GM10248 (cell line): ENCODE results near the gene ST3GAL3.

Experiments used
- CTCF ChIA-PET: fragments of 300-600 bp; sonication (Branson Sonifier 250); formaldehyde crosslinking; extraction: SDS; loops from one replicate; lab custom pipeline; 2021; ENCODE audit warnings: antibody characterized with exemption; lab: Yijun Ruan, JAX
- POLR2A ChIA-PET: fragments of 350-650 bp; sonication (Branson Sonifier 250); formaldehyde crosslinking; extraction: SDS; loops from one replicate; lab custom pipeline; 2020; ENCODE audit warnings: antibody characterized with exemption; lab: Yijun Ruan, JAX
- DNase-seq: peaks from one replicate; pipeline ENCODE4 v3.0.0; 2012; ENCODE audit errors: extremely low spot score
- CTCF ChIP-seq: IDR thresholded peaks from 2 replicates; pipeline ENCODE4 v1.5.1; 2012; ENCODE audit warnings: mild to moderate bottlenecking, low read depth; ENCODE audit errors: extremely low read depth, missing control alignments, control extremely low read depth

ST3GAL3 gene

GRCh38 chr1:43910343-43910742, 203.0 kb downstream of the ST3GAL3 start:
- CTCF ChIA-PET: interaction anchor here (1.2 to 3.2 kb wide), 2 partner anchors 24 to 147 kb away, joined by 9 to 15 read pairs; no protein-coding TSS in a partner anchor

GRCh38 chr1:43912607-43913006, 205.3 kb downstream of the ST3GAL3 start:
- CTCF ChIA-PET: interaction anchor here (1.0 to 3.2 kb wide), 4 partner anchors 9 to 149 kb away, joined by 3 to 16 read pairs (median 6); no protein-coding TSS in a partner anchor
- TF ChIP-seq CTCF: no peak
- no peak for DNase-seq
- POLR2A ChIA-PET: no interaction called here

More at GRCh38 chr1:43910343-43910742, 203.0 kb downstream of the ST3GAL3 start:
- peak; percentile 11 for TF ChIP-seq CTCF
- POLR2A ChIA-PET: no interaction called here
- no peak for DNase-seq

- ChIA-PET POLR2A (interaction anchor here (0.6 kb wide), 1 partner anchor 262 kb away, joined by 3 read pairs; no protein-coding TSS in a partner anchor), CTCF (interaction anchor here (0.9 to 4.2 kb wide), 7 partner anchors 10 to 383 kb away, joined by 3 to 30 read pairs (median 4); partner anchors contain the start of gene ARTN)
- no peak for TF ChIP-seq CTCF
- DNase-seq: no peak
Observed at GRCh38 chr1:43913051-43913501, 205.7 kb downstream of the ST3GAL3 start.

GRCh38 chr1:43913666-43914360, 206.5 kb downstream of the ST3GAL3 start:
- no peak for DNase-seq
- CTCF ChIA-PET: interaction anchor here (0.9 to 4.2 kb wide), 4 partner anchors 18 to 384 kb away, joined by 3 to 30 read pairs (median 10); partner anchors contain the start of gene ARTN
- POLR2A ChIA-PET: no interaction called here
- no peak for TF ChIP-seq CTCF

- DNase-seq: no peak
- POLR2A ChIA-PET: no interaction called here
- TF ChIP-seq CTCF: no peak
- CTCF ChIA-PET: interaction anchor here (1.4 to 4.2 kb wide), 2 partner anchors 20 to 151 kb away, joined by 5 to 30 read pairs; partner anchors contain the start of gene ARTN
Observed at GRCh38 chr1:43914576-43915525, 207.5 kb downstream of the ST3GAL3 start.

- no peak for DNase-seq
- CTCF ChIA-PET: interaction anchor here (1.8 to 3.4 kb wide), 3 partner anchors 11 to 156 kb away, joined by 5 to 31 read pairs (median 11); partner anchors contain the start of gene ARTN
- POLR2A ChIA-PET: no interaction called here
- no peak for TF ChIP-seq CTCF
Observed at GRCh38 chr1:43919906-43920305, 212.6 kb downstream of the ST3GAL3 start.
